HG03520 (cell line): Measurements from ENCODE around the gene LRIT1.
A peak's percentile ranks its signal among the peaks of the same experiment; 100 is the strongest.

Experiments
- ATAC-seq: cut with Tn5 transposase; IDR thresholded peaks from one replicate; pipeline ENCODE4 v1.9.1; 2021; ENCODE audit warnings: mild to moderate bottlenecking, moderate library complexity; ENCODE audit not compliant: unreplicated experiment

LRIT1 gene

DNA sequence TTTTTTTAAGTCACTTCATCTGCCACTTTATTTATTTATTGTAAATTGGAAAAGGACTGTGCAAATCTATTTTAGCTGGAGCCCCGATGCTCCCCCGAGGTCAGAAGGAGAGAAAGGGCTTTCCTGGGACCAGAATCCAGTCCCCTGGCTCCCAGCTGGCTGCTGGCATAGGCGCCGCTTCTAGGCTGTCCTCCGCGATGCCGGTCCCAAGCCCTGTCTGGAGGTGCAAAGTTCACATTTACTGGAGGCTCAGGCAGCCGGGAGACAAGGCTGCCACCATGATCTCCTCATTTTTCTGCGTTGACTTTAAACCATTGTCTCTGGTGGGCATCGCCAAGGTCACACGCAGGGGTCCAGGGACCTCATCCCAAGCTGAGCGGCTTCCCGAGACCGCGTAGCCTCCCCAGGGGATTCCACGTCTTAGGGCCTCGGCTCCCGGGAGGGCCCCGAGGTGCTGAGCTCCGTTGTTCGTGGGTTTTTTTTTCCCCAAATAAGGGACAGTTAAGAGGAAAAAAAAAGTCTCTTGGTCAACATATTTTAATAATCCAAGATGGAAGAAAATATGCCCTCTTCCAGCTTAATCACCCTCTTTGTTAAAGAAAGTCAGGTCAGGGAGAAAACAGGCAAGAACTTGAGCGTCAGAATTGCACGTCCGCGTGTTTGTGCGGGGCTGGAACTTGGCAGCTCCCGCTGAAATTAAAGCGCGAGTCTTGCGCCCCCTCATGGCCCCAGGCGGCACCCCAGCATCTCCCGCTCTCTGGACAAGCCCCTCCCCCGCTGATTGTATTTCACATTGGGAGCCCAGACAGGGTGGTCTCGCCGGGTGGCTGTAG lies 15.4 kb upstream of the LRIT1 start:
- ATAC-seq, result peak; percentile 85

DNA sequence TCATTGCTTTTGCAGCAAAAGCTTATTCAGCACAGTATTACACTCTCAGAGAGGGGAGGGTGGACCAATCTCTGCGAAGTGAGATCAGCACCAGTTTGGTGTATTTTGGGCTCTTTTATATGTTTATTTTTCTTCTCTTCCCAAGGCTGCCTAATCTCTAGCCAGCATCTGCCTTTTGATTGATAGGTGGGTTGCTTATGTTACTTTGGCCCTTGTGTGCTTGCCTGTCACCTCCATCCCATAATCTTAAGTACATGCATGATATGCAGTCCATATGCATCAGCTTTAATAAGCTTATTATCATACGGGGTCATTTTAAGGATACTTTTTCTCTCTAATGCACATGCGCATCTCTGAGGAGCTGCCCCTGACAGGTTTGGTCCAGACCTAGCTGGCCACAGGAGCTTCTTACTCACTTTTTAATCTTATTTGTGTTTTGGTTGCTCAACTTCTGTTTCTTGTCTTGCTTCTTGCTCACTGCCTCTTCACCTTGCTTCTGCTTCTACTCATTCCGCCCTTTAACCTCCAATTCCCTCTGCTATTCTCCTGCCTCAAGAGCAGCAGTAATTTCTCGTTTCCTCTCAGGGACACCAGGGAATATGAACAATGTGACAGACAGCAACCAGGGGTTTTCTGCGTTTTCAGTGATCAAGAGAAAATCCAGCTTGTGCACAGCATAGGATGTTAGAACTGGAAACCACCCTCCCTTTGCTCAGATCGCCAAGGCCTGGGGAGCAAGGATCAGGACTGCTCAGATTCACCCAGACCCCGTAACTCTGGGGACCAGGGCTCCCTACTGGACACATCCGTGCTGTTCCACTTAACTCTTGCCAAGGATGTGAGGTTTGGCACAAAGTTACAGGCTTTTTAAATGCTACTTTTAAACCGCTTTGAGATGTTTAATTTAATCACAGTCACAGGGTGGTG lies 13.5 kb upstream of the LRIT1 start:
- ATAC-seq, result no peak

DNA sequence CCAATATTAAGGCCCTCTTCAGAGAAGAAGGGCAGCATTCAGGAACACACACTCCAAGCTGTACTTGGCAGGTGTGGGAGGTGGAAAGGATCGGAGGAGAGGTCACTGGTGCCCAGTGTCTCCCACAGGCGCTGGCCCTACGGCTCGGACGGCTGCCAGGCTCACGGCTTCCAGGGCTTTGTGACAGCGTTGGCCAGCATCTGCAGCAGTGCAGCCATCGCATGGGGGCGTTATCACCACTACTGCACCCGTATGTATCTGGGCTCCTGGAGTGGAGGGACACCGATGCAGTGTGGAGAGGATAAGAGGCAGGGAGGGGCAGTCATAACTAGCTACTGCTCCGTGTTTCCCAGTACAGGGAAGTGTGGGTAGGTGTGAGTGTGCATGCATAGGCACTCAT lies 7.4 kb upstream of the LRIT1 start:
- no peak for ATAC-seq

DNA sequence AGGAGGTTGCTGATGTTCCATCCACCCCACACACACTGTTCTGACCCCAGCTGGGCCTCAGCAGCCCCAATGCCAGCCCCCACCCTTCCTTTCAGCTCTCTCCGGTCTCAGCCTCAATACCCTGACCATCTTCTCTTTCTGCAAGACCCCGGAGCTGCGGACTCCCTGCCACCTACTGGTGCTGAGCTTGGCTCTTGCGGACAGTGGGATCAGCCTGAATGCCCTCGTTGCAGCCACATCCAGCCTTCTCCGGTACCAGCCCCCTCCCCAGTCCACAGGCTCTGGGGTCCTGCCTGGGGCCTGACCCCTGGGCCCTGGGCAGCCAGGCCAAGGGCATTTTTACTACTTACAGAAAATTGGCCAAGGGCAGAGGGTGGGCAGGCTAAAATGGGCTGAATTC lies 6.2 kb upstream of the LRIT1 start:
- ATAC-seq, result no peak

GRCh38 chr10:84244651-84245270 lies 3.4 kb upstream of the LRIT1 start, which contains the start of gene RGR:
TSS of gene RGR (plus strand) at chr10:84245053. CDS start at chr10:84245091, 38 bp downstream.
- ATAC-seq, result no peak

DNA sequence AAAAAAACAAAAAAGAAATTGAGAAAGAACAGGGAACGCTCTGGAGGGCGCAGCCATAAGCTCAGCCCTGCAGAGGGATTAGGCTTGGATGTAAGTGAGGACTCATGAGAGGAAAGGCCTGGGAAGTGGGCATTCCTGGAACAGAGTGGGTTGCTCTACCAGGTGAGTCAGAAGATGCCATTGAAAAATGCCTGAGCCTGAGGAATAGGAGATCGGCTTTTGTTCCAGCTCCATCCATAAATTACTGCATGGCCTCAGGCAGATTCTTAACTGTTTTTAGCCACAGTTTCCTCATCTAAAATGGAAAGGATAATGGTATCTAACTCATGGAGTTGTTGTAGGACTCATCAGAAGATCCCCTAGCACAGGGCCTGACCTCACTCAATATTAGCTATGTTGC lies 2.4 kb upstream of the LRIT1 start:
- no peak for ATAC-seq

DNA sequence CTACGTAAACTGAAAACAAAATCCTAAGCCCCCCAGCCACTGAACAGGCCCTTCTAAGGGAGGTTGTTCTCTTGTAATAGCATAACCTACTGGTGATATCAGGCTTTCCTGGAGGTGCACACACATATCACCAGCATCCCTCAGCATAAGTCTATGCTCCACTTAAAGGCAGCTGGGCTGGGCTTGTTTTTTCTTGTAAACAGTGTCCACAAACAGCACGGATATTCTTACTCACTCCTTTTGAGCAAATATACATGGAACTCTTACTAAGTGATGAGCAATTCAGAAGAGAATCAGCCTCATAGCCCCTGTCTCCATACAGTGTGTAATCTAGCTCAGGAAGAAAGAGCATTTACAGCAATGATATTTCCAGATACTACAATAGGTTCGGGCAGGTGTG lies 2.4 kb downstream of the LRIT1 start:
- no peak for ATAC-seq

DNA sequence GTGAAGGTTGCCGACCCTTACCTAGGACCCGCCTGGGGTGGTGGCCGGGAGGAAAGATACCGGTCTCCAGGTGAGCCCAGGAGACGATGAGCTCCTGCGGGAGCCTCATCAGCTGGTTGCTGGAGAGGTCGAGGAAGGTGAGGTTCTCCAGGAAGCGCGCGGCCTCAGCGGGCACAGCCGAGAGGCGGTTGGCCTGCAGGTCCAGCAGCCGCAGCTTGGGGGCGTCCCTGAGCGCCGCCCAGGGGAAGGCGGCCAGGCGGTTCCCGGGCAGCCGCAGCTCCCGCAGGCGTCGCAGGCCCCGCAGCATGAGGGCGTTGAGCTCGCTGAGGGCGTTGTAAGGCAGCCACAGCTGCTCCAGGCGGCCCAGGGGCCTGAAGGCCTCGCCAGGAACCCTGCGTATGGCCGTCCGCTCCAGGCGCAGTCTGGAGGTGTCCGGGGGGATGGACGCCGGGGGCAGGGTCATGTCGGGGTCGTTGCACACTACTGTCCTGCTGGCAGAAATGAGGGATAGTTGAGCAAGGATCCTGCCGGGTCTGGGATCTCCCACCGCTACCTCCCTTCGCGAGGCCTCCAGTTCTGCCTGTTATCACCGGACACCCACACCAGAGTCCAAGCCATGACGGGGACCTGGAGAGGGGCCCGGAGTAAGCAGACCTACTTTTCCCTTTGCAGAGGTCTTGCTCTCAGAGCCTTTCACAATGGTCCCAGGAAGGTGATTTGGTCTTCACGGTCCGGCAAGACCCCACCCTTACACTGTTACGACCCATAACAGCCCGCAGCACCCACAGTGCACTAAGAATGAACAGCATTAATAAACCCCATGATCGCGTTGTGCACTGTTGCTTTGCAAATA lies 3.9 kb downstream of the LRIT1 start:
- no peak for ATAC-seq

DNA sequence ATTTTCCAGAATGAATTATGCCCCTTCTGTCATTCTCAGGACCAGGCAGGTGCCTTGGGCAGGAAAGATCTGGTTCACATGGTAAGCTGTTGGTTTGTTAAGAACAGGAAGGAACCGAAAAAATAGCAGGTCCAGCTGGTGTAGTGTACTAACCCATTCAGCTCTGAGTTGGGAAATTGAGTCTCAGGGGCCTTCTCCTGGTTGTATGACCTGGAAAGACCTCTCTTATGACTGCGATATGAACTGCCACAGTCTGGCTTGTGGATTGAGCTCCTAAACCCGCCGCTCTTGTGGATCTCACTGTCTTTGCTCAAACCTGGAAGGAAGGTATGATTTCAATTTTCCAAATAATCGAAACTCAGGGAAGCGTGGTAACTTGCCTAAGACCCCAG lies 4.5 kb downstream of the LRIT1 start:
- ATAC-seq, result no peak

DNA sequence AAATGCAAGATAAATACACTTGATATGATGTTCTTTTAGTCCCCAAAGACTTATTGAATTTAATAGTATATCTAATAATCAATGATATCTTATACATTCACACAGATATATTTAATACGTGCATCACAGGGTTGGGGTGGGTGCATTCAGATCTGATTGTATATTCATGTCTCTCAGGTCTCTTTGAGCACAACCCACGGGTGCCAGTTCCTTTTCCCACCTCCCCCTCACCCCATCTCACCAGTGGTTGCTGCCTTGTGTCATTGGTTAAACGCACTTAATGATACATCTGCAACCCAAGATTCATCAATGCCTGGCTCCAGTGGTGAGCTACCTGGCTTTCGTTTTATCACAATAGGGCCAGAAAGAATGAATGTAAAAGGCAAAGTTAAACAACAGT lies 6.2 kb downstream of the LRIT1 start:
- ATAC-seq, result no peak

DNA sequence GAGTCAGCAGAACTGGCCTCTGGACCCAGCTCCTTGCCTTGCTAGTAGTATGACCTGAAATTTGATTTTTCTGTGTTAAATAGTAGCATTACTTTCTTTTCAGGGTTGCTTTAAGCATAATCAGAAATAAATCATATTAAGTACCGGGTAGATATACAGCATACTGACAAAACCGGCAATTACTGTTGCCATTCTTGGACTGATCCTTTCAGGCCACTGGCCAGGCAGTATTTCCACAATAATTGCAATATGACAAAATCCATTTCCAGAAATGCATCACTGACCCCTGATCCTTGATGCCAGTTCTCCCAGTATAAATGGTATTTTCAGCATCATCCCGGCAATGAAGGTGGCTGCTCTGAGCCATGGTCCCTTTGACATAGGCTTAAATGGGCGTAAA lies 6.9 kb downstream of the LRIT1 start:
- ATAC-seq, result no peak

DNA sequence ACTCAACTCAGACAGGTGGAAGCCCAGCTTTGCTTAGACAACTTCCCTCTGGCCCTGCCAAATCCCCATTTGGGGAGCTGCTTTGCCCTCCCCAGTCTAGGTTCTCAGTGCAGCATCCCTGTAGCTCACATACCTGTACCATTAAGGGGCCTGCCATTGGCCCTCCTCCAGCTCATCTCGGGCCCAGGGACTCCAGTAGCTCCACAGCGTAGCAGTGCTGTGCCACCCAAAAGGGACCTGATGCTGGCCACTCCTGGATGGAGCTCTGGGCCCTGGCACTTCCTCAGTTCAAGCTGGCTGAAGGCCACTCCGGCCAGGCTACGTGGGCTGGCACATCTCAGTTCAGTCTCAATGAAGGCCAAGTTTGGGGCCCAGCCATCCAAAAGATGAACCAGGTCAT lies 7.4 kb downstream of the LRIT1 start:
- ATAC-seq, result no peak

DNA sequence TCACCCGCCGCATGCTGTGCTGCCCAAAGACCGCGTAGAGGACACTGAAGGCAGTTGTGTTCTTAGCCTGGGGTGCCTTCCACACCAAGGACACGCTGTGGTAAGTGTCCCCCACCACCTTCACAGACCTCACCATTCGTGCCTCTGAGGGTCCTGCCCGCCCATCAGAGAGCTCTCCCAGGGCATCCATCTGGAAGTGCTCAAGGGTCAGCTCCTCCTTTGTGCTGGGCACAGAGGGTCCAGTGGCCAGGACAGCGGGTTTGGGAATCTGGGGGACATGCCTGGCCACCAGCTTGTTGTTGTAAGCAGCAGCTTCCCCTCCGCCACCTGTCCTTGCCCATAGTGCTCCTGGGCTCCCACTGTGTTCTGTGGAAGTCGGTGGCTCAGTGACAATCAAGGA lies 9.0 kb downstream of the LRIT1 start:
- no peak for ATAC-seq

DNA sequence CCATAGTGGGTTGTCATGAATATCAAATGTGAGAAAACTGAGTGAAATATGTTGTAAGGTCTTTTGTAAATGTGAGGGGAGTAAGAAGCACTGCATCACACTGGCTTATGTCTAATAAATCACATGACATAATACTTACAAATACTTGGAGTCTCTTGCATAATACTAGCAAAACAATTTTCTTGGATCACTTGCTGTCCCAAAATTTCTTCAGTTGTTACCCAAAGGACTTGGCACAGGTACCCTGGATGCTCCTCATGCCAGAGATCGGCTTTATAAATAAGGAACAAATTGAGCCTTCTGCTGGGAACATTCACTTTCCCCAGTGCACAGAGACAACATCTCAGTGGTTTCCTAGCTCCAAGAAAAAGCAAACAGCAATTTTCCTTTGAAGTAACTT lies 11.0 kb downstream of the LRIT1 start:
- ATAC-seq, result no peak

- ATAC-seq, result no peak
Measured at GRCh38 chr10:84227810-84228209, 13.5 kb downstream of the LRIT1 start.

DNA sequence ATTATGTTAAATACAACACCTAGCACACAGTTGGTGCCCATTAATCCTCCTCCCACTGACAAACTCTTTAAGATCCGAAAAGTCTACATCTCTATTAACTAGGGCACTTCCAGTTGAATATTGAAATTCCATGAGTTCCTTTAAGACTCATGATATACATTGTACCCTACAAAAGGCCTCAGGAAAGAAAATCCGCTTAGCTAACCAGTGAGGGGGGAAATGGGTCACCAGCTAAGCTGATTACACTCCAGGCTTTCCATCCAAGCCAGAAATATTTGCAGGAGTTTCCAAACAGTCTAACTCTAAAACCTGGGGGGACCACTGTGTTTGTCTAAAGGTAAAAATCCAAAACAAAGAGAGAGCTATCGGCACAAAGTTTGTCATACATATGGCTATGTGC lies 14.7 kb downstream of the LRIT1 start:
- no peak for ATAC-seq

GRCh38 chr10:84225427-84226173 lies 15.7 kb downstream of the LRIT1 start, which contains the start of gene LRIT2:
TSS of gene LRIT2 (minus strand) at chr10:84225544. CDS start at chr10:84225520, 24 bp downstream.
- ATAC-seq, result no peak

DNA sequence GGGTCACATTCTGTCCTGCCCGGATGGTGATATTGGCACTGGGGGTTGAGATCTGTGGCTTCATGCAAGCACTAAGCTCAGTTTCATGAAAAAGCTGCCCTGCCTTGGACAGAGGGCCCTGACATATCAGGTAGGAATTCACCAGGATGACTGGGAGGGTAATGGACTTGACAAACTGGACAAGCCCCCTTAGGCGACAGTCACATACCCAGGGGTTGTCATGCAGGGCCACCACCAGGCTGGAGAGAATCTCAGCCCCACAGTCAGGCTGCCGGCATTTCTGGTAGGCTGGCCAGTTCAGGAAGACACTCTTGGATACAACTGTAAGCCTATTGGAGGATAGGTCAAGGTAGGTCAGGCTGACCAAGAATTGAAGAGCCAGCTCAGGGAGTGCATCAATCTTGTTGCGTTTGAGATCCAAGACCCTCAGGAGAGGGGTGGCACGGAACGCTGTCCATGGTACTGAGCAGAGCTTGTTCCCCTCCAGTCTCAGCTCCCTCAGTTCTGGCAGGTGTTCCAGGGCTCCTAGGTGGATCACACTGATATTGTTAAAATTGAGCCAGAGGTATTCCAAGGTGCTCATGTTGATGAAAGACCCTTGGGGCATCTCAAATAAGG lies 16.8 kb downstream of the LRIT1 start:
- ATAC-seq, result no peak

DNA sequence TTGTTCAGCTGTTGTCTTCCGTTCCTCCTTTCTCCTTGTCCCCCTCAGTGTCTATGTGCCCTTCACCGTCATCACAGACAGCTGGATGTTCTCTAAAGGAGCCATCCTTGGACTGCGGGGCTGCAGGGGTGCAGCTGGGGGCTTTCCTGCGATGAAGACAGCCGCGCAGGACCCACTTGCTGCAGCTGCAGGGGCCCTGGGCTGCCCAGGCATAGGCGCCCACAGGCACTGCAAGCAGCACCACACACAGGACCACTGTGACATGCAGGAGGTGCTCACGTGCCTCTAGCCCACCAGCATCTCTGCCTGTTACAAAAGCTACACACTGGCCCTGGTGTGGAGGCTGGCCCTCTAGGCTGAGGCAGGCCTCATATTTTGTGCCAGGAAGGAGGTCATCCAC lies 19.4 kb downstream of the LRIT1 start:
- ATAC-seq, result no peak
